Stimulated activated naive B cell treated with anti-CD40 and anti-IgM and Interleukin-4, amounts not matched to agents 10 μg/mL and 1 μg/mL and 100 μg/mL, for 72 hours (primary cell): Measurements from ENCODE around the gene NDC1.
"Not testable (repeated sequence)": the region's sequence is repeated elsewhere in the genome, so short reads cannot be mapped to it uniquely, and the experiment has no call there.

ENCODE experiments used
- ATAC-seq, 2 donors: fragments of 150-1000 bp; cut with Tn5 transposase; replicated peaks; 2 replicates each; pipeline ENCODE4 v1.10.0; 2021; ENCODE audit warnings: moderate library complexity in 1 of 2
- DNase-seq: peaks from one replicate; pipeline ENCODE4 v3.0.0; 2021
- H3K27ac Mint-ChIP-seq: one replicate; pipeline ENCODE4 v1.8.0; 2022; ENCODE audit warnings: mild to moderate bottlenecking, mixed read lengths
- H3K27me3 Mint-ChIP-seq, 2 donors: one replicate each; pipeline ENCODE4 v1.8.0; 2022; ENCODE audit warnings: mixed read lengths in 2 of 2
- H3K36me3 Mint-ChIP-seq, 2 donors: one replicate each; pipeline ENCODE4 v1.8.0; 2022; ENCODE audit warnings: mixed read lengths in 2 of 2, mild to moderate bottlenecking in 1 of 2
- H3K4me1 Mint-ChIP-seq, 2 donors: one replicate each; pipeline ENCODE4 v1.8.0; 2022; ENCODE audit warnings: mixed read lengths in 2 of 2, mild to moderate bottlenecking in 1 of 2
- H3K4me3 Mint-ChIP-seq, 2 donors: one replicate each; pipeline ENCODE4 v1.8.0; 2022; ENCODE audit warnings: mild to moderate bottlenecking in 2 of 2, mixed read lengths in 2 of 2, moderate library complexity in 1 of 2
- H3K9me3 Mint-ChIP-seq, 2 donors: one replicate each; pipeline ENCODE4 v1.8.0; 2022; ENCODE audit warnings: mixed read lengths in 2 of 2, mild to moderate bottlenecking in 1 of 2

Gene NDC1

GRCh38 chr1:53769184-53769583 lies 68.9 kb downstream of the NDC1 start:
- ATAC-seq: no peak
- peaks cover 29 to 36% of the 10 kb centered on the region in 2 donors for H3K36me3 Mint-ChIP-seq

GRCh38 chr1:53766831-53767405 lies 71.2 kb downstream of the NDC1 start:
- ATAC-seq: no peak
- peaks cover 42 to 50% of the 10 kb centered on the region in 2 donors for H3K36me3 Mint-ChIP-seq
- no peaks in the 10 kb centered on the region for H3K4me1 Mint-ChIP-seq
- no peak overlapping the region for H3K4me3 Mint-ChIP-seq
- no peak for DNase-seq
- no peaks in the 10 kb centered on the region for H3K27me3 Mint-ChIP-seq
- no peak overlapping the region for H3K27ac Mint-ChIP-seq
- H3K9me3 Mint-ChIP-seq: peaks cover 2 to 10% of the 10 kb centered on the region in 2 donors

More at GRCh38 chr1:53769184-53769583, 68.9 kb downstream of the NDC1 start:
- H3K4me1 Mint-ChIP-seq: no peaks in the 10 kb centered on the region
- H3K27ac Mint-ChIP-seq: no peak overlapping the region
- H3K27me3 Mint-ChIP-seq: no peaks in the 10 kb centered on the region
- no peak overlapping the region for H3K4me3 Mint-ChIP-seq
- no peak for DNase-seq
- no peaks in the 10 kb centered on the region for H3K9me3 Mint-ChIP-seq

- ATAC-seq: no peak
- Mint-ChIP-seq H3K4me3 (no peak overlapping the region), H3K27me3 (no peaks in the 10 kb centered on the region)
These were observed 71.8 kb downstream of the NDC1 start for GRCh38 chr1:53766194-53766742.

GRCh38 chr1:53765657-53766056 lies 72.4 kb downstream of the NDC1 start:
- DNase-seq: no peak
- H3K4me3 Mint-ChIP-seq: no peak overlapping the region
- peaks cover 3 to 11% of the 10 kb centered on the region in 2 donors for H3K9me3 Mint-ChIP-seq
- peaks cover 39 to 49% of the 10 kb centered on the region in 2 donors for H3K36me3 Mint-ChIP-seq
- no peaks in the 10 kb centered on the region for H3K27me3 Mint-ChIP-seq
- H3K4me1 Mint-ChIP-seq: no peaks in the 10 kb centered on the region
- no peak for ATAC-seq
- H3K27ac Mint-ChIP-seq: no peak overlapping the region

More at GRCh38 chr1:53766194-53766742, 71.8 kb downstream of the NDC1 start:
- Mint-ChIP-seq H3K27ac (no peak overlapping the region), H3K9me3 (peaks cover 3 to 11% of the 10 kb centered on the region in 2 donors), H3K4me1 (no peaks in the 10 kb centered on the region), H3K36me3 (peaks cover 45 to 56% of the 10 kb centered on the region in 2 donors)
- no peak for DNase-seq

GRCh38 chr1:53763911-53764310 lies 74.2 kb downstream of the NDC1 start:
- no peak for DNase-seq
- H3K27ac Mint-ChIP-seq: peak overlapping the region; percentile 47

GRCh38 chr1:53763461-53763860 lies 74.6 kb downstream of the NDC1 start:
- Mint-ChIP-seq H3K4me1 (no peaks in the 10 kb centered on the region), H3K9me3 (peaks cover 3 to 11% of the 10 kb centered on the region in 2 donors), H3K27ac (no peak overlapping the region), H3K4me3 (no peak overlapping the region), H3K36me3 (peaks cover 32 to 55% of the 10 kb centered on the region in 2 donors), H3K27me3 (no peaks in the 10 kb centered on the region)
- DNase-seq: no peak
- no peak for ATAC-seq

More at GRCh38 chr1:53763911-53764310, 74.2 kb downstream of the NDC1 start:
- Mint-ChIP-seq H3K9me3 (peaks cover 3 to 11% of the 10 kb centered on the region in 2 donors), H3K4me3 (no peak overlapping the region), H3K4me1 (no peaks in the 10 kb centered on the region), H3K27me3 (no peaks in the 10 kb centered on the region), H3K36me3 (peaks cover 35 to 55% of the 10 kb centered on the region in 2 donors)
- no peak for ATAC-seq

- Mint-ChIP-seq H3K36me3 (peaks cover 28 to 59% of the 10 kb centered on the region in 2 donors), H3K9me3 (peaks cover 3 to 11% of the 10 kb centered on the region in 2 donors)
- DNase-seq, ATAC-seq, H3K4me3 Mint-ChIP-seq, H3K4me1 Mint-ChIP-seq, H3K27me3 Mint-ChIP-seq, H3K27ac Mint-ChIP-seq: not testable (repeated sequence)
These were observed 77.6 kb downstream of the NDC1 start for GRCh38 chr1:53760497-53760896.

GRCh38 chr1:53755874-53756273 lies 82.2 kb downstream of the NDC1 start:
- ATAC-seq: no peak
- no peak overlapping the region for H3K4me3 Mint-ChIP-seq
- H3K27ac Mint-ChIP-seq: no peak overlapping the region
- peaks cover 6 to 34% of the 10 kb centered on the region in 2 donors for H3K36me3 Mint-ChIP-seq
- H3K27me3 Mint-ChIP-seq: no peaks in the 10 kb centered on the region
- H3K4me1 Mint-ChIP-seq: no peaks in the 10 kb centered on the region
- DNase-seq: no peak
- H3K9me3 Mint-ChIP-seq: no peaks in the 10 kb centered on the region

GRCh38 chr1:53754484-53755312 lies 83.4 kb downstream of the NDC1 start:
- Mint-ChIP-seq H3K4me1 (no peaks in the 10 kb centered on the region), H3K36me3 (peaks cover 6 to 27% of the 10 kb centered on the region in 2 donors), H3K27me3 (no peaks in the 10 kb centered on the region), H3K9me3 (no peaks in the 10 kb centered on the region), H3K4me3 (no peak overlapping the region), H3K27ac (no peak overlapping the region)
- ATAC-seq: peak; percentile 52 to 60
- no peak for DNase-seq

GRCh38 chr1:53752281-53752680 lies 85.8 kb downstream of the NDC1 start:
- Mint-ChIP-seq H3K27ac (no peak overlapping the region), H3K27me3 (peaks cover 0 to 5% of the 10 kb centered on the region in 2 donors), H3K9me3 (no peaks in the 10 kb centered on the region), H3K4me3 (no peak overlapping the region), H3K4me1 (no peaks in the 10 kb centered on the region), H3K36me3 (peaks cover 5 to 9% of the 10 kb centered on the region in 2 donors)
- no peak for DNase-seq
- ATAC-seq: no peak

- Mint-ChIP-seq H3K27me3 (peaks cover 13 to 17% of the 10 kb centered on the region in 2 donors), H3K4me1 (no peaks in the 10 kb centered on the region), H3K9me3 (peaks cover 6 to 8% of the 10 kb centered on the region in 2 donors), H3K27ac (no peak overlapping the region), H3K4me3 (no peak overlapping the region), H3K36me3 (peaks cover 7% of the 10 kb centered on the region in 2 donors)
- DNase-seq (no peak), ATAC-seq (no peak)
These were observed 90.3 kb downstream of the NDC1 start for GRCh38 chr1:53747841-53748240.

GRCh38 chr1:53740621-53741105 lies 97.4 kb downstream of the NDC1 start:
- Mint-ChIP-seq H3K27ac (no peak overlapping the region), H3K36me3 (peaks cover 5 to 14% of the 10 kb centered on the region in 2 donors), H3K4me3 (no peak overlapping the region), H3K27me3 (peaks cover 29 to 63% of the 10 kb centered on the region in 2 donors), H3K4me1 (peaks cover 0 to 1% of the 10 kb centered on the region in 2 donors), H3K9me3 (peaks cover 14% of the 10 kb centered on the region in 2 donors)
- DNase-seq (no peak), ATAC-seq (no peak)

- Mint-ChIP-seq H3K9me3 (peaks cover 13 to 14% of the 10 kb centered on the region in 2 donors), H3K27me3 (peaks cover 42 to 73% of the 10 kb centered on the region in 2 donors), H3K36me3 (peaks cover 4 to 14% of the 10 kb centered on the region in 2 donors), H3K27ac (no peak within 1 kb of the TSS), H3K4me1 (peaks cover 0 to 1% of the 10 kb centered on the region in 2 donors), H3K4me3 (peak within 1 kb of the TSS; percentile 67 to 76)
- peak; percentile 98 to 99 for ATAC-seq
- DNase-seq: peak; percentile 66
These were observed 98.9 kb downstream of the NDC1 start, which contains the start of gene GLIS1 for GRCh38 chr1:53739109-53739681. TSS of gene GLIS1 (minus strand) at chr1:53739164. CDS start at chr1:53738064, 1,100 bp downstream.
